HepG2 (cell line): ENCODE measurements around the gene ERH. TPM values are rescaled to one million over a fixed set of nuclear protein-coding genes. Genes with fewer than 3 reads are reported as not detected.

Experiments
- ATF4 ChIP-seq, 2 experiments: fragments of 450-650 bp in 1 of 2; sonication (generic) in 1 of 2; formaldehyde crosslinking; IDR thresholded peaks; 2 replicates each; pipeline versions ENCODE4 v1.5.0 to v1.8.0; 2020 to 2022; ENCODE audit warnings: mild to moderate bottlenecking in 1 of 2, missing genetic modification reagents in 1 of 2
- DDIT3 ChIP-seq: sonication (generic); formaldehyde crosslinking; IDR thresholded peaks from 2 replicates; pipeline ENCODE4 v1.4.0; 2020; ENCODE audit warnings: mild to moderate bottlenecking, missing genetic modification reagents
- DRAP1 ChIP-seq: IDR thresholded peaks from 2 replicates; pipeline ENCODE4 v1.6.1; 2016; ENCODE audit warnings: missing genetic modification reagents, missing compliant biosample characterization
- GTF2F1 ChIP-seq: fragments of 150-350 bp; IDR thresholded peaks from 2 replicates; pipeline ENCODE4 v1.6.1; 2014; ENCODE audit warnings: low read length
- MEIS1 ChIP-seq: sonication (generic); formaldehyde crosslinking; IDR thresholded peaks from 2 replicates; pipeline ENCODE4 v1.9.0; 2021; ENCODE audit warnings: mild to moderate bottlenecking, missing genetic modification reagents, moderate library complexity, borderline replicate concordance
- REPIN1 ChIP-seq: sonication (generic); formaldehyde crosslinking; IDR thresholded peaks from 2 replicates; pipeline ENCODE4 v1.8.0; 2022; ENCODE audit warnings: missing genetic modification reagents, low read depth, mild to moderate bottlenecking, borderline replicate concordance
- SP2 ChIP-seq: sonication (generic); formaldehyde crosslinking; IDR thresholded peaks from 2 replicates; pipeline ENCODE4 v1.5.1; 2020; ENCODE audit warnings: mild to moderate bottlenecking, missing genetic modification reagents
- TEAD2 ChIP-seq: sonication (generic); formaldehyde crosslinking; IDR thresholded peaks from 2 replicates; pipeline ENCODE4 v1.9.0; 2021; ENCODE audit warnings: missing genetic modification reagents
- TFE3 ChIP-seq: IDR thresholded peaks from 2 replicates; pipeline ENCODE4 v1.6.1; 2016
- TIGD3 ChIP-seq: sonication (generic); formaldehyde crosslinking; IDR thresholded peaks from 2 replicates; pipeline ENCODE4 v1.5.1; 2020; ENCODE audit warnings: mild to moderate bottlenecking, missing genetic modification reagents, borderline replicate concordance
- USF2 ChIP-seq, 2 experiments: sonication (generic) in 1 of 2; formaldehyde crosslinking in 1 of 2; IDR thresholded peaks; 2 replicates each; pipeline versions ENCODE4 v1.5.1 to v1.6.1; 2011 to 2020; ENCODE audit warnings: borderline replicate concordance in 1 of 2, low read depth in 1 of 2, low read length in 1 of 2, mild to moderate bottlenecking in 1 of 2, missing genetic modification reagents in 1 of 2, moderate library complexity in 1 of 2
- ZBTB21 ChIP-seq: sonication (generic); formaldehyde crosslinking; IDR thresholded peaks from 2 replicates; pipeline ENCODE4 v1.4.0; 2020; ENCODE audit warnings: missing genetic modification reagents
- ZNF609 ChIP-seq: sonication (generic); formaldehyde crosslinking; IDR thresholded peaks from 2 replicates; pipeline ENCODE4 v1.4.0; 2020; ENCODE audit warnings: mild to moderate bottlenecking, missing genetic modification reagents, borderline replicate concordance
- ZNF891 ChIP-seq: sonication (generic); formaldehyde crosslinking; IDR thresholded peaks from 2 replicates; pipeline ENCODE4 v1.5.0; 2020; ENCODE audit warnings: mild to moderate bottlenecking, missing genetic modification reagents
- polyA plus RNA-seq, 8 experiments: library from polyadenylated mRNA; depleted of rRNA in 3 of 8; stranded (reverse) in 7 of 8; unstranded in 1 of 8; fragments of >200 nt; fragmentation: Illumina TruSeq in 4 of 8; extraction: Trizol in 4 of 8; gene quantifications; 2 replicates each; pipeline versions ENCODE4 v1.2.1 to v1.2.3, GENCODE V29; 2011 to 2016; ENCODE audit warnings: low read depth in 4 of 8, missing spikeins in 1 of 8, mixed read lengths in 1 of 8; ENCODE audit not compliant: insufficient read depth in 1 of 8
- total RNA-seq, 5 experiments: library from RNA; depleted of rRNA; stranded (reverse); fragments of >200 nt; fragmentation: Illumina TruSeq; extraction: Trizol; gene quantifications; 2 replicates each; pipeline ENCODE4 v1.2.3, GENCODE V29; 2016; ENCODE audit warnings: low read depth in 1 of 5

ERH gene
- total and polyA plus RNA-seq, 2 of the 13 experiments (the other 11 are each of a cell fraction or from before 2014, with no cell fraction given), result 105 to 341 TPM

GRCh38 chr14:69398053-69398817, at the start of gene ERH, which contains the start of gene SLC39A9 (continued):
- TF ChIP-seq USF2 (IDR thresholded peaks at IDR 0.05; ENCODE audit: low read depth, low read length) (no peak), USF2 (CRISPR knock-in tag; IDR thresholded peaks at IDR 0.05; ENCODE audit: borderline replicate concordance) (no peak), ZNF609 (no peak), DDIT3 (CRISPR knock-in tag) (no peak), TEAD2 (CRISPR knock-in tag) (0 out of 2 replicates have a peak, but pooled peaks have one; percentile 28), TIGD3 (CRISPR knock-in tag) (no peak), SP2 (peak; percentile 67), TFE3 (CRISPR knock-in tag) (no peak; the same call in 1 of the 2 replicates), REPIN1 (CRISPR knock-in tag) (peak; percentile 53; the same call in 1 of the 2 replicates), ZNF891 (CRISPR knock-in tag) (no peak; the same call in 1 of the 2 replicates), ZBTB21 (peak; percentile 98), GTF2F1 (peak; percentile 91), MEIS1 (CRISPR knock-in tag) (no peak), DRAP1 (CRISPR knock-in tag) (peak; percentile 74), ATF4 (CRISPR knock-in tag; IDR thresholded peaks at IDR 0.05) (peak in 1 of 2 experiments; percentile 53; a peak in 2 of 4 replicates)
